Fibroblast of villous mesenchyme (primary cell): ENCODE measurements around the gene PIAS2. TPM values are rescaled to one million over a fixed set of nuclear protein-coding genes. Genes with fewer than 3 reads are reported as not detected.

Experiments
- DNase-seq: peaks from one replicate; pipeline ENCODE4 v3.0.0-alpha.2; 2010; ENCODE audit warnings: low read depth
- H3K4me3 ChIP-seq: 2 replicates; pipeline ENCODE4 v1.5.1; 2011; ENCODE audit warnings: low read depth, mild to moderate bottlenecking, low read length
- CTCF ChIP-seq: IDR thresholded peaks from 2 replicates; pipeline ENCODE4 v1.5.1; 2012; ENCODE audit warnings: low read depth, mild to moderate bottlenecking, low read length; ENCODE audit not compliant: insufficient read depth
- total RNA-seq: library from RNA; depleted of rRNA; stranded (reverse); fragments of >200 nt; gene quantifications from 2 replicates; pipeline ENCODE4 v1.2.3, GENCODE V29; 2012

Gene PIAS2
- total RNA-seq, 1 donor = 32.0 TPM

DNA sequence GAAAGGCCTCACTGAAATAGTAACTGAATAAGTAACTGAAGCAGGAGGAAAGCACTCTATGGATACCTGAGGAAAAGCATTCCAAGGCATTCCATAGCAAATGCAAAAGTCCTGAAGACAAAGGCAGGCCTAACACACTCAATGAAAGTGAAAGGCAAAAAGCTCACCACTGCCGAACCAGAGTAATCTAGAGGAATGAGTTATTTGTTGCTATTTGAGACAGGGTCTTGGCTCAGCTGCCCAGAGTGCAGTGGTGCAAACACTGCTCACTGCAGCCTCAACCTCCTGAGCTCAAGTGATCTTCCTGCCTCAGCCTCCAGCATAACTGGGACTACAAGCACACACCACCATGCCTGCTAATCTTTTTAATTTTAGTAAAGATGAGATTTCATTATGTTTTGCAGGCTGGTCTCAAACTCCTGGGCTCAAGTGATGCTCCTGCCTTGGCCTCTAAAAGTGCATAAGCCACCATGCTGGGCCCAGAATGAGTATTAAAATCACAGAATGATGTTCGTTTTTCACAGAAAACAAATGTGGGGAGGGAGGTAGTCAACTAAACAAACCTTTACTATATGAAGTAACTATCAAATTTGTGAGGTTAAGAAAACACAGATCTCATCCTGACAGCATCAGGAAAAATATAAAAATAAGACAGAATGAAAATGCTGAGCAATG lies 17.9 kb downstream of the PIAS2 start:
- DNase-seq = no peak
- TF ChIP-seq CTCF = no peak

DNA sequence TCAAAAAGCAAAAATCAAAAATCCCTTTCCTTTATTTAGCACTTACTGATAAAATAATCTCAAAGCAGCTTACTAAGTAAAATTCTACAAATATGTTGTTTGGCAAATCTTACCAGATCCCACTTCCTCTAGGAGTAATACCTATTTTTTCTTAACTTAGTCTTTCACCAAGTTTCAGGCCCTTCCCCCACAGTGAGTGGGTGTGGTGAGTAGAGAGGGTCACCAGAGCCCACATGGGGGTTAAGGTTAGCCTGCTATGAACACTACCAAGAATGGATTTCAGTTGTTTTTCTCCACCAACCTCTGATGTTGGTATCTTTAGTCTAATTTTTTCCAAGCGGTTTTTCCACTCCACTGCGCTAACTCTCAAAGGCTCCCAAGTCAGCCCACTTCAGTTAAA lies 23.2 kb downstream of the PIAS2 start:
- H3K4me3 ChIP-seq = no peak overlapping the region
- DNase-seq = no peak
- TF ChIP-seq CTCF = no peak

More for the DNA sequence above, 17.9 kb downstream of the PIAS2 start:
- H3K4me3 ChIP-seq = no peak overlapping the region

GRCh38 chr18:46893360-46893759 lies 23.9 kb downstream of the PIAS2 start:
- DNase-seq = no peak
- H3K4me3 ChIP-seq = no peak overlapping the region
- TF ChIP-seq CTCF = no peak

DNA sequence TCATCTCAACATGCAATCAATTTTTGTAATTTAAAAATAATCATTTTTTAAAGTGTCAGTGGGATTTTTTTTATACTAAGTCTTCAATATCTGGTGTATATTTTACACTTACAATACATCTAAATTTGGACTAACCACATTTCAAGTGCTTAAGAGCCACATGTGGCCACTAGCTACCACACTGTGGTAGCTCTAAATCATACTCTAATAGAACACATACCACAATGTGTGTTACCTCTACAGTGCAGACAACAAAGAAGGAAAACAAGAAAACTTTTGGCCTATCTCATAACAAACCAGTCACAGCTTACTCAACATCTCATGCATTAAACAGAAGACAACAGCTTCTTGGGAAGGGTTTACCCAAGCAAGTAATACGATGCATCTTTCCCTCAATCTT lies 24.5 kb downstream of the PIAS2 start:
- H3K4me3 ChIP-seq = no peak overlapping the region
- DNase-seq = peak; percentile 9
- no peak for TF ChIP-seq CTCF

GRCh38 chr18:46891742-46892214 lies 25.5 kb downstream of the PIAS2 start:
- H3K4me3 ChIP-seq = no peak overlapping the region
- TF ChIP-seq CTCF = no peak
- no peak for DNase-seq

- no peak for TF ChIP-seq CTCF
- DNase-seq = no peak
- H3K4me3 ChIP-seq = no peak overlapping the region
Observed at GRCh38 chr18:46888965-46889364, 28.3 kb downstream of the PIAS2 start.

- no peak for TF ChIP-seq CTCF
- H3K4me3 ChIP-seq = no peak overlapping the region
- DNase-seq = no peak
Observed at GRCh38 chr18:46886893-46887292, 30.4 kb downstream of the PIAS2 start.
